ENCODE results near the gene STPG4.

- TF ChIP-seq CTCF (IDR thresholded peaks at IDR 0.05) = no peak
- no peak for TF ChIP-seq POLR2A (IDR thresholded peaks at IDR 0.05)
Observed at GRCh38 chr2:47095349-47096020, 59.6 kb downstream of the STPG4 start.
